Right lobe of liver (tissue), 4 donors: ENCODE results near the gene OR2B6.

Source experiments
- CTCF ChIP-seq, 4 donors: fragments of 200-600 bp in 3 of 4; fragments of 450-650 bp in 1 of 4; IDR thresholded peaks; one replicate each; pipeline versions ENCODE4 v1.5.1 to v1.8.0; 2016 to 2022; ENCODE audit warnings: antibody characterized with exemption in 4 of 4, mild to moderate bottlenecking in 2 of 4
- POLR2A ChIP-seq: fragments of 450-650 bp; IDR thresholded peaks from one replicate; pipeline ENCODE4 v1.6.1; 2017; ENCODE audit warnings: antibody characterized with exemption, mild to moderate bottlenecking
- donor health status: DM: no; HTN: no; CAD: no.
- donor health status: DM: no; HTN: no; CAD: no.
- donor health status: DM: no; HTN: yes; CAD: no.

- TF ChIP-seq POLR2A (no peak), CTCF (IDR thresholded peaks at IDR 0.05) (no peak)
These were observed 30.1 kb downstream of the OR2B6 start for GRCh38 chr6:27986928-27987725.
